RWPE1 (cell line): ENCODE data around the gene ALX1.

Experiments used
- CTCF ChIA-PET: fragments of 350-600 bp; sonication (Branson Sonifier 250); formaldehyde crosslinking; extraction: SDS; loops from one replicate; lab custom pipeline; 2021; lab: Yijun Ruan, JAX
- POLR2A ChIA-PET: fragments of 400-600 bp; formaldehyde crosslinking; extraction: SDS; loops from one replicate; lab custom pipeline; 2020; ENCODE audit warnings: antibody characterized with exemption; ENCODE audit not compliant: low non-redundant PET; lab: Yijun Ruan, JAX
- DNase-seq: peaks from one replicate; pipeline ENCODE4 v3.0.0; 2012; ENCODE audit warnings: low spot score
- H3K27ac ChIP-seq: fragments of 450-650 bp; 2 replicates; pipeline ENCODE4 v1.5.1; 2017
- CTCF ChIP-seq: fragments of 450-650 bp; conservative IDR thresholded peaks from 2 replicates; pipeline ENCODE4 v1.5.1; 2017; ENCODE audit warnings: low read depth, mild to moderate bottlenecking

The ALX1 gene

DNA sequence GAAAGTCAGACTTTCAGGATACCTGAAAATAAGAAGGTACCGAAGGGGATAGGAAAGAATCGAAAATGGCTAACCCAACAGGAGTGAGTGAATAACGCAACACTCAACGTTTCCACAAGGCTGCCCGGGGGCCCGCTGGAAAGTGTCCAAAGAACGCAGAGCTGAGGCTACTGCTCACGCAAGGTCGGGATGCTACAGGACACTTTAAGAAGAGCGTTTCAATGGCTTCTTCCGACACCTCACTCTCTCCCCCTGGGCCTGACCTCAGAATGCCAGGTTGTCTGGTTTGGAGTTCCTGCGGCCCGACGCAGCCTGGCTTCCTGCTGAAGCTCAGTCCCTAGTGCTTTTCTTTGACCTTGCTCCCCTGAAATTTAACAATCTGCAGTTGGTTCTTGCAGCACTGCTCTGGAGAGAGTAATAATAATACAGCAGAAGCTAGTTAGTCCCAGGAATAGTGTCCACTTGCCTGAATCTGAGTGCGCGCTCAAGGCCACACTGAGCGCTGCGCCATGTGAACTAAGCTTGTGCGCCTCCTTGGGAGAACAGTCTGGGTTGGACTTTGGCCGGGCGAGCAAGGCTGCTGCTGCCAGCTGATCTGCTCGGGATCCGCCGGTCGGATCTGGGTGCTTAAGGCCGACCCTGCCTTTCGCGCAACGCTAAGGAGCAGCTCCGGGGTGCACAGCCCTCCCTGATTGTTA is 2.0 kb upstream of the ALX1 start:
- ChIA-PET CTCF (interaction anchor here (0.6 kb wide), 1 partner anchor 679 kb away, joined by 4 read pairs; no protein-coding TSS in a partner anchor), POLR2A (no interaction called here)

DNA sequence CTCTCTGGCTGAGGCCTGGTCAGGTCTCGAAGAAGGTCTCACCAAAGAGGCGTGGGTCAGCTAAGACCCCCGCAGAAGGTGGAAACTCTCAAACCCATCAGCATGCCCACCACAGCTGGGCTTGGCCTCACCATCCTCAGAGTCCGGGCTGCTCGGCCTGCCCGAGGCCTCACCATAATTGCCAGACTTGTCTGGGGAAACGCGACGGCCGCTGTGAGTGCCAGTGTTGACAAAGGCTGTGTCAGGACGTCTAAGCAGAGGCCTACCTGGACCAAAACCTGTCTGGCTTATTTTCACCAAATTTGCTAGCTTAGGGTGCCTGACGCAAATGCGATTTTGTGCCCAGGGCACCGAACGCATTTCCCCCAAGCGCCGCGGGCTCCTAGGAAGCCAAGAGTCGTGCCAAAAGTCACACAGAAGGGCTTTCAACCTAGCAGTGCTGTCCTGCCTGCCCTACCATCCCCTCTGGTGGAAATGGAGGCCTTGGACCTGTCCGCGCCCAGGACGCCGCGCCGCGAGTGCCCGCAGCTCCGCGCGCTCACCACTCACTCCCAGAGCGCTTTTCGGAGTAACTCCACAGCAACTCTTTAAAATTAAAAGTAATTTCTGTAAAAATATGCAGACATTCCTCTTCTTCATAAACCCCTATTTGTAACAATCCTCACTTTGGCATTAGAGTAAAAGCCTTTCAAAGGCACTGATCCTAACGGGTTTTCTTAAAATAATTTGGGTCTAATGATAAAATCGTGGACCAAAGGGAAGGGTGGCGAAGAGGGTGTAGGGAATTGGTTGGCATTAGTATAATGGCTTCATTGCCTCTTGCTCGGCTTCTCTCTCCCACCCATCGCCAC is 1.2 kb upstream of the ALX1 start:
- TF ChIP-seq CTCF, result no peak
- ChIA-PET CTCF (interaction anchor here (0.6 kb wide), 1 partner anchor 679 kb away, joined by 4 read pairs; no protein-coding TSS in a partner anchor), POLR2A (no interaction called here)
- no peak for DNase-seq
- no peak overlapping the region for H3K27ac ChIP-seq

More for the DNA sequence above, 2.0 kb upstream of the ALX1 start:
- no peak overlapping the region for H3K27ac ChIP-seq
- no peak for TF ChIP-seq CTCF
- DNase-seq, result no peak

GRCh38 chr12:85279449-85280164 is 413 bp upstream of the ALX1 start:
- no peak for TF ChIP-seq CTCF
- no peak for DNase-seq
- ChIA-PET POLR2A (no interaction called here), CTCF (interaction anchor here (0.6 kb wide), 1 partner anchor 246 kb away, joined by 3 read pairs; no protein-coding TSS in a partner anchor)
- no peak overlapping the region for H3K27ac ChIP-seq

DNA sequence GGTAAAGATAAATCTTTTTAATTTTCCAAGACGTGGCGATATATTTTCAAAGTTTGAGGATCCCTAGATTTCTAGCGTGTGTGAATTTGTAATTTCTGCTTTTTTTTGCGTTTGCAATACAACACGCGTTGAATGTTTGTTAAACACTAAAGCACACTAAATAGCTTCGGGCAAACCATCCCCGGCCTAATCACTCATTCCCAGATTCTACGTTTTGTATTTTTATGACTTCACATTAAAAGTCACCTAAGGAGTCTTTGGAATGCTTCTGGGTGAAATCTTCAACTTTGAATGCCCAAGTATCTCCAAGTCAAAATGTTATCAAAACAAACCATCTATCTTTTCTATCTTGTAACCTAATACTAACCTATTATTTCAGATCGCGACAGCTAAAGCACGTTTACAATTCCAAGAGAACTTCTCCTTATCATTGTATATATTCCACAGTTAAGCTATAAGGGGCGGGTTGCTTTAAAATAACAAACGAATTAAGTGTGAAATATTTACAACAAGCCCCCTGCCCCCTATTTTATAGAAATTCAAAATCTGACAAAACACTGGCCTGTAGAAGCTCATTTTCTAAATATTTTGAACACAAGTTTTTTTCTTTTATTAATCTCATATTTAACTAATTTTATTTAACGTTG is 1.1 kb downstream of the ALX1 start:
- CTCF ChIA-PET, result interaction anchor here (1.3 kb wide), 1 partner anchor 16 kb away, joined by 4 read pairs; no protein-coding TSS in a partner anchor
- no peak overlapping the region for H3K27ac ChIP-seq
- POLR2A ChIA-PET, result no interaction called here
- DNase-seq, result no peak
- TF ChIP-seq CTCF, result no peak

- DNase-seq, result no peak
- no peak for TF ChIP-seq CTCF
- CTCF ChIA-PET, result no interaction called here
- no peak overlapping the region for H3K27ac ChIP-seq
- POLR2A ChIA-PET, result no interaction called here
These were observed 1.8 kb downstream of the ALX1 start for GRCh38 chr12:85281636-85282312.
